Muscle layer of colon (tissue), 2 donors: ENCODE measurements around the gene RTTN.
"Not testable (repeated sequence)": the region's sequence is repeated elsewhere in the genome, so short reads cannot be mapped to it uniquely, and the experiment has no call there.

Experiments used
- H3K27ac ChIP-seq: one replicate; pipeline ENCODE4 v1.7.0; 2013; ENCODE audit warnings: low read depth, mild to moderate bottlenecking, low read length, moderate library complexity
- H3K27me3 ChIP-seq, 2 donors: one replicate each; pipeline ENCODE4 v1.7.0; 2013; ENCODE audit warnings: low read length in 2 of 2, mild to moderate bottlenecking in 2 of 2; ENCODE audit not compliant: insufficient read depth in 2 of 2, control insufficient read depth in 1 of 2
- H3K36me3 ChIP-seq: one replicate; pipeline ENCODE4 v1.7.0; 2013; ENCODE audit warnings: mild to moderate bottlenecking, low read length; ENCODE audit not compliant: insufficient read depth
- H3K4me1 ChIP-seq: one replicate; pipeline ENCODE4 v1.7.0; 2013; ENCODE audit warnings: mild to moderate bottlenecking, low read length; ENCODE audit not compliant: insufficient read depth
- H3K4me3 ChIP-seq, 2 donors: one replicate each; pipeline ENCODE4 v1.7.0; 2013; ENCODE audit warnings: low read length in 2 of 2, low read depth in 1 of 2, mild to moderate bottlenecking in 1 of 2, moderate library complexity in 1 of 2
- H3K9ac ChIP-seq: one replicate; pipeline ENCODE4 v1.7.0; 2013; ENCODE audit warnings: low read length
- H3K9me3 ChIP-seq: one replicate; pipeline ENCODE4 v1.7.0; 2013; ENCODE audit warnings: mild to moderate bottlenecking, low read length
- donor health status: abdominal sarcoma.
- donor health status: Adenocarcinoma of cecum.

Gene RTTN

GRCh38 chr18:70116949-70117348, 88.5 kb downstream of the RTTN start:
- Histone ChIP-seq H3K9me3 (no peaks in the 10 kb centered on the region), H3K9ac (no peak overlapping the region), H3K4me1 (no peaks in the 10 kb centered on the region), H3K4me3 (no peak overlapping the region), H3K27me3 (no peaks in the 10 kb centered on the region), H3K36me3 (peaks cover 4% of the 10 kb centered on the region), H3K27ac (no peak overlapping the region)

GRCh38 chr18:70113511-70113910, 92.0 kb downstream of the RTTN start:
- no peak overlapping the region for H3K4me3 ChIP-seq
- no peaks in the 10 kb centered on the region for H3K27me3 ChIP-seq
- no peak overlapping the region for H3K27ac ChIP-seq
- no peaks in the 10 kb centered on the region for H3K4me1 ChIP-seq
- no peak overlapping the region for H3K9ac ChIP-seq
- no peaks in the 10 kb centered on the region for H3K36me3 ChIP-seq
- no peaks in the 10 kb centered on the region for H3K9me3 ChIP-seq

- H3K4me3 ChIP-seq: no peak overlapping the region
- no peaks in the 10 kb centered on the region for H3K4me1 ChIP-seq
- H3K27me3 ChIP-seq: no peaks in the 10 kb centered on the region
- H3K9me3 ChIP-seq: no peaks in the 10 kb centered on the region
- H3K9ac ChIP-seq: no peak overlapping the region
- peaks cover 8% of the 10 kb centered on the region for H3K36me3 ChIP-seq
- H3K27ac ChIP-seq: no peak overlapping the region
These were observed 94.8 kb downstream of the RTTN start for GRCh38 chr18:70110678-70111077.

GRCh38 chr18:70107091-70107490, 98.4 kb downstream of the RTTN start:
- Histone ChIP-seq H3K9ac (no peak overlapping the region), H3K36me3 (peaks cover 12% of the 10 kb centered on the region), H3K4me3 (no peak overlapping the region), H3K27ac (no peak overlapping the region), H3K4me1 (no peaks in the 10 kb centered on the region), H3K27me3 (no peaks in the 10 kb centered on the region), H3K9me3 (no peaks in the 10 kb centered on the region)

- not testable (repeated sequence) for H3K9me3 ChIP-seq, H3K9ac ChIP-seq, H3K27me3 ChIP-seq, H3K27ac ChIP-seq, H3K4me3 ChIP-seq, H3K4me1 ChIP-seq
- peaks cover 12% of the 10 kb centered on the region for H3K36me3 ChIP-seq
These were observed 102.6 kb downstream of the RTTN start for GRCh38 chr18:70102854-70103253.

GRCh38 chr18:70089858-70090257, 115.6 kb downstream of the RTTN start:
- H3K27me3 ChIP-seq: no peaks in the 10 kb centered on the region
- no peaks in the 10 kb centered on the region for H3K36me3 ChIP-seq
- no peaks in the 10 kb centered on the region for H3K4me1 ChIP-seq
- H3K27ac ChIP-seq: no peak overlapping the region
- H3K4me3 ChIP-seq: no peak overlapping the region
- H3K9me3 ChIP-seq: no peaks in the 10 kb centered on the region
- H3K9ac ChIP-seq: no peak overlapping the region

- Histone ChIP-seq H3K9ac (no peak overlapping the region), H3K36me3 (no peaks in the 10 kb centered on the region), H3K4me1 (no peaks in the 10 kb centered on the region), H3K4me3 (no peak overlapping the region), H3K27me3 (no peaks in the 10 kb centered on the region), H3K9me3 (no peaks in the 10 kb centered on the region), H3K27ac (no peak overlapping the region)
These were observed 119.4 kb downstream of the RTTN start for GRCh38 chr18:70086085-70086484.

- H3K27me3 ChIP-seq: no peaks in the 10 kb centered on the region
- no peak overlapping the region for H3K27ac ChIP-seq
- no peaks in the 10 kb centered on the region for H3K9me3 ChIP-seq
- no peak overlapping the region for H3K4me3 ChIP-seq
- no peak overlapping the region for H3K9ac ChIP-seq
- H3K36me3 ChIP-seq: no peaks in the 10 kb centered on the region
- H3K4me1 ChIP-seq: no peaks in the 10 kb centered on the region
These were observed 119.8 kb downstream of the RTTN start for GRCh38 chr18:70085641-70086040.

GRCh38 chr18:70082430-70082829, 123.1 kb downstream of the RTTN start:
- Histone ChIP-seq H3K27me3 (no peaks in the 10 kb centered on the region), H3K9me3 (no peaks in the 10 kb centered on the region), H3K9ac (no peak overlapping the region), H3K36me3 (no peaks in the 10 kb centered on the region), H3K27ac (no peak overlapping the region), H3K4me3 (no peak overlapping the region), H3K4me1 (no peaks in the 10 kb centered on the region)

- peaks cover 3% of the 10 kb centered on the region for H3K36me3 ChIP-seq
- no peak overlapping the region for H3K9ac ChIP-seq
- no peak overlapping the region for H3K27ac ChIP-seq
- no peaks in the 10 kb centered on the region for H3K27me3 ChIP-seq
- no peak overlapping the region for H3K4me3 ChIP-seq
- H3K9me3 ChIP-seq: no peaks in the 10 kb centered on the region
- no peaks in the 10 kb centered on the region for H3K4me1 ChIP-seq
These were observed 127.4 kb downstream of the RTTN start for GRCh38 chr18:70078106-70078505.

GRCh38 chr18:70075906-70076305, 129.6 kb downstream of the RTTN start:
- Histone ChIP-seq H3K27me3 (no peaks in the 10 kb centered on the region), H3K4me3 (no peak overlapping the region), H3K4me1 (no peaks in the 10 kb centered on the region), H3K36me3 (peaks cover 3% of the 10 kb centered on the region), H3K27ac (no peak overlapping the region), H3K9me3 (no peaks in the 10 kb centered on the region), H3K9ac (no peak overlapping the region)

GRCh38 chr18:70074116-70074515, 131.4 kb downstream of the RTTN start:
- H3K27ac ChIP-seq: no peak overlapping the region
- H3K9ac ChIP-seq: no peak overlapping the region
- H3K4me1 ChIP-seq: no peaks in the 10 kb centered on the region
- H3K9me3 ChIP-seq: no peaks in the 10 kb centered on the region
- H3K4me3 ChIP-seq: no peak overlapping the region
- peaks cover 3% of the 10 kb centered on the region for H3K36me3 ChIP-seq
- no peaks in the 10 kb centered on the region for H3K27me3 ChIP-seq
